HepG2 (cell line): ENCODE measurements around the gene DYNC2H1.

Experiments
- DPF2 ChIP-seq: sonication (generic); formaldehyde crosslinking; IDR thresholded peaks from 2 replicates; pipeline ENCODE4 v1.4.0; 2020; ENCODE audit warnings: mild to moderate bottlenecking, low read depth, missing genetic modification reagents, borderline replicate concordance
- EP300 ChIP-seq, 3 experiments: sonication (generic) in 1 of 3; formaldehyde crosslinking in 1 of 3; IDR thresholded peaks; 2 replicates each; pipeline versions ENCODE4 v1.5.1 to v1.6.1; 2011 to 2020; ENCODE audit warnings: low read depth in 2 of 3, low read length in 2 of 3, borderline replicate concordance in 1 of 3, improper control_type of control experiment in 1 of 3, mild to moderate bottlenecking in 1 of 3, missing genetic modification reagents in 1 of 3, moderate library complexity in 1 of 3
- MYC ChIP-seq: sonication (generic); formaldehyde crosslinking; IDR thresholded peaks from 2 replicates; pipeline ENCODE4 v1.9.0; 2021; ENCODE audit warnings: missing genetic modification reagents, borderline replicate concordance
- NFRKB ChIP-seq: fragments of 450-650 bp; IDR thresholded peaks from 2 replicates; pipeline ENCODE4 v1.6.1; 2017
- RAD21 ChIP-seq: fragments of 450-650 bp; formaldehyde crosslinking; IDR thresholded peaks from 2 replicates; pipeline ENCODE4 v1.5.0; 2020; ENCODE audit warnings: mild to moderate bottlenecking
- SMC3 ChIP-seq: IDR thresholded peaks from 2 replicates; pipeline ENCODE4 v1.6.1; 2011; ENCODE audit warnings: low read length, improper control_type of control experiment
- TSC22D2 ChIP-seq: sonication (generic); formaldehyde crosslinking; IDR thresholded peaks from 2 replicates; pipeline ENCODE4 v1.5.1; 2020; ENCODE audit warnings: missing genetic modification reagents, mild to moderate bottlenecking, borderline replicate concordance
- YEATS4 ChIP-seq: sonication (generic); formaldehyde crosslinking; IDR thresholded peaks from 2 replicates; pipeline ENCODE4 v1.4.0; 2020; ENCODE audit warnings: missing genetic modification reagents, borderline replicate concordance
- YY1 ChIP-seq: IDR thresholded peaks from 2 replicates; pipeline ENCODE4 v1.6.1; 2011; ENCODE audit warnings: low read length, low read depth, moderate library complexity, mild to moderate bottlenecking; ENCODE audit not compliant: insufficient read depth, insufficient replicate concordance
- TF ChIP-seq, protein P1 (sequence below): sonication (generic); formaldehyde crosslinking; conservative IDR thresholded peaks from 2 replicates; pipeline ENCODE4 v1.5.0; 2020; ENCODE audit warnings: missing genetic modification reagents
- TF ChIP-seq, protein P2 (sequence below): sonication (generic); formaldehyde crosslinking; IDR thresholded peaks from 2 replicates; pipeline ENCODE4 v1.5.0; 2020; ENCODE audit warnings: missing genetic modification reagents, mild to moderate bottlenecking, borderline replicate concordance

DNA sequence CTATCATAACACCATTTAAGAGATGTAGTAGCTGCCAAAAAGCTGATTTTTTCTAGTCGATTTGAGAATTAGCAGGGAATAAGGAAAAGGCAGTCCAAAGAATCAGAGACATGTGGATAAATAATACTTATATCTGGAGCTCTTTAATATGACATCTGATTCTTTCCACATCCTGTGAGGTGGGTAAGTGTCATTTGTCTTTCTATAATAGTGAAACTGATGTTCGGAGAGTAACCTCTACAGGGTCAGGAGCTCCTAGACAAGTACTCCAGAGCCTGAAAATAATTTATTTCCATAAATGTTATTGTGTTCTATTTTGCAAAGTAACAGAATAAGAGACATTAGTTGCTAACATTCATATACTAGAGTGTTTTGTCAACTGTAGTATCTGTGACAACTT, 367.6 kb downstream of the DYNC2H1 start:
- TF ChIP-seq DPF2 (CRISPR knock-in tag) (no peak), SMC3 (no peak), NFRKB (no peak), TSC22D2 (CRISPR knock-in tag) (no peak), YY1 (no peak), EP300 (IDR thresholded peaks at IDR 0.05; ENCODE audit: low read depth in 2 of 2, low read length in 2 of 2) (no peak), EP300 (CRISPR knock-in tag; IDR thresholded peaks at IDR 0.05; ENCODE audit: borderline replicate concordance) (no peak), RAD21 (no peak), MYC (CRISPR knock-in tag) (no peak), YEATS4 (CRISPR knock-in tag) (no peak)
- TF ChIP-seq, protein P1, sequence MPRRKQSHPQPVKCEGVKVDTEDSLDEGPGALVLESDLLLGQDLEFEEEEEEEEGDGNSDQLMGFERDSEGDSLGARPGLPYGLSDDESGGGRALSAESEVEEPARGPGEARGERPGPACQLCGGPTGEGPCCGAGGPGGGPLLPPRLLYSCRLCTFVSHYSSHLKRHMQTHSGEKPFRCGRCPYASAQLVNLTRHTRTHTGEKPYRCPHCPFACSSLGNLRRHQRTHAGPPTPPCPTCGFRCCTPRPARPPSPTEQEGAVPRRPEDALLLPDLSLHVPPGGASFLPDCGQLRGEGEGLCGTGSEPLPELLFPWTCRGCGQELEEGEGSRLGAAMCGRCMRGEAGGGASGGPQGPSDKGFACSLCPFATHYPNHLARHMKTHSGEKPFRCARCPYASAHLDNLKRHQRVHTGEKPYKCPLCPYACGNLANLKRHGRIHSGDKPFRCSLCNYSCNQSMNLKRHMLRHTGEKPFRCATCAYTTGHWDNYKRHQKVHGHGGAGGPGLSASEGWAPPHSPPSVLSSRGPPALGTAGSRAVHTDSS (CRISPR knock-in tag), result no peak
- TF ChIP-seq, protein P2, sequence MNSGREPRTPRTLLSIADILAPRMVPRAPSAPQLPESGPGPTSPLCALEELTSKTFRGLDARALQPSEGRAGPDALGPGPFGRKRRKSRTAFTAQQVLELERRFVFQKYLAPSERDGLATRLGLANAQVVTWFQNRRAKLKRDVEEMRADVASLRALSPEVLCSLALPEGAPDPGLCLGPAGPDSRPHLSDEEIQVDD (CRISPR knock-in tag), result no peak
